K562 (cell line): Measurements from ENCODE around the gene RETREG2. TPM values are rescaled to one million over a fixed set of nuclear protein-coding genes. Genes with fewer than 3 reads are reported as not detected.

Source experiments
- ATAC-seq: fragments of 200-7000 bp; cut with Tn5 transposase; 3 replicates; pipeline ENCODE4 v1.9.1; 2020; ENCODE audit warnings: moderate library complexity
- BruUV-seq: library from RNA; stranded (reverse); fragments of 400-500 nt; replicated peaks from 2 replicates; lab custom pipeline; 2021; lab: Mats Ljungman, UMichigan
- CTCF ChIA-PET: fragments of 300-600 bp; formaldehyde crosslinking; extraction: SDS; loops from one replicate; lab custom pipeline; 2021; ENCODE audit warnings: low intra/inter-chr PET ratio; lab: Yijun Ruan, JAX
- POLR2A ChIA-PET: fragments of 300-600, 350-650 bp; sonication (Branson Sonifier 250); formaldehyde crosslinking; extraction: SDS; loops from one replicate; lab custom pipeline; 2021; ENCODE audit warnings: antibody characterized with exemption, inconsistent platforms; lab: Yijun Ruan, JAX
- DNase-seq, 4 experiments: peaks; one replicate each; pipeline versions ENCODE4 v3.0.0 to v3.0.0-alpha.2; 2011 to 2018; ENCODE audit warnings: low spot score in 3 of 4, mixed read lengths in 3 of 4; ENCODE audit errors: extremely low read depth in 1 of 4
- FAIRE-seq: peaks from 2 replicates; lab custom pipeline; 2011; peaks lifted over from hg19 to GRCh38; lab: Jason Lieb, UNC
- H2AFZ ChIP-seq: 2 replicates; pipeline ENCODE4 v1.6.0; 2011; ENCODE audit warnings: low read depth, low read length, control low read depth, inconsistent platforms
- H3K27ac ChIP-seq: fragments of 200-600 bp; 3 replicates; pipeline ENCODE4 v1.8.0; 2011; ENCODE audit warnings: low read depth, mild to moderate bottlenecking, control low read depth, inconsistent platforms, low read length, moderate library complexity, mixed read lengths; ENCODE audit errors: extremely low read depth
- H3K27me3 ChIP-seq, 2 experiments: fragments of 300-600 bp in 1 of 2; 2 replicates in 1 of 2; 3 replicates in 1 of 2; pipeline versions ENCODE4 v1.6.0 to v1.8.0; 2011; ENCODE audit warnings: inconsistent platforms in 2 of 2, low read length in 2 of 2, mild to moderate bottlenecking in 1 of 2, mixed read lengths in 1 of 2, moderate library complexity in 1 of 2; ENCODE audit not compliant: control insufficient read depth in 2 of 2, insufficient read depth in 2 of 2
- H3K36me3 ChIP-seq: fragments of 300-600 bp; 3 replicates; pipeline ENCODE4 v1.8.0; 2011; ENCODE audit warnings: mild to moderate bottlenecking, low read length, inconsistent platforms; ENCODE audit not compliant: control insufficient read depth, insufficient read depth
- H3K4me1 ChIP-seq, 2 experiments: fragments of 200-600 bp in 1 of 2; replicated peaks in 1 of 2; 2 replicates in 1 of 2; 3 replicates in 1 of 2; pipeline versions ENCODE4 v1.5.1 to v1.8.0; 2011; ENCODE audit warnings: inconsistent platforms in 2 of 2, low read length in 2 of 2, mild to moderate bottlenecking in 1 of 2, mixed read lengths in 1 of 2, moderate library complexity in 1 of 2; ENCODE audit not compliant: control insufficient read depth in 2 of 2, insufficient read depth in 2 of 2
- H3K4me2 ChIP-seq: 2 replicates; pipeline ENCODE4 v1.6.1; 2011; ENCODE audit warnings: low read length, control low read depth, inconsistent platforms, mixed read lengths; ENCODE audit not compliant: insufficient read depth
- H3K4me3 ChIP-seq: fragments of 200-600 bp; sonication (generic), shearing (Covaris generic); 2 replicates; pipeline ENCODE4 v1.5.1; 2016; ENCODE audit warnings: control low read depth, inconsistent platforms
- H3K79me2 ChIP-seq: fragments of 200-600 bp; 3 replicates; pipeline ENCODE4 v1.8.0; 2011; ENCODE audit warnings: low read length, inconsistent platforms; ENCODE audit not compliant: control insufficient read depth, insufficient read depth
- H3K9ac ChIP-seq, 2 experiments: 2 replicates each; pipeline versions ENCODE4 v1.6.0 to v1.6.1; 2011; ENCODE audit warnings: low read depth in 2 of 2, low read length in 2 of 2, control low read depth in 1 of 2, inconsistent platforms in 1 of 2, mild to moderate bottlenecking in 1 of 2, mixed read lengths in 1 of 2; ENCODE audit not compliant: insufficient read depth in 1 of 2
- H3K9me1 ChIP-seq: one replicate; pipeline ENCODE4 v1.6.0; 2011; ENCODE audit warnings: inconsistent platforms, mild to moderate bottlenecking, low read length, moderate library complexity; ENCODE audit not compliant: control insufficient read depth, insufficient read depth
- H3K9me3 ChIP-seq: replicated peaks from 2 replicates; pipeline ENCODE4 v1.5.1; 2011; ENCODE audit warnings: low read depth, low read length, inconsistent platforms; ENCODE audit not compliant: control insufficient read depth, insufficient read depth
- H4K20me1 ChIP-seq: replicated peaks from 2 replicates; pipeline ENCODE4 v1.6.1; 2011; ENCODE audit warnings: low read length, inconsistent platforms, mixed read lengths; ENCODE audit not compliant: control insufficient read depth, insufficient read depth
- HNRNPL ChIP-seq: fragments of 200-400 bp; formaldehyde crosslinking; IDR thresholded peaks from 2 replicates; pipeline ENCODE4 v1.6.1; 2017; ENCODE audit warnings: low read depth, mild to moderate bottlenecking, low read length
- MTF1 ChIP-seq: fragments of 250-450 bp; sonication (Bioruptor Pico); IDR thresholded peaks from 2 replicates; pipeline ENCODE4 v1.9.0; 2021; ENCODE audit warnings: moderate library complexity, mild to moderate bottlenecking, inconsistent platforms, borderline replicate concordance
- RBFOX2 ChIP-seq: fragments of 200-400 bp; formaldehyde crosslinking; IDR thresholded peaks from 2 replicates; pipeline ENCODE4 v1.6.1; 2017; ENCODE audit warnings: low read depth, mild to moderate bottlenecking, low read length, moderate library complexity
- REST ChIP-seq, 2 experiments: fragments of 450-650 bp; formaldehyde crosslinking in 1 of 2; IDR thresholded peaks; 2 replicates each; pipeline versions ENCODE4 v1.4.0 to v1.6.1; 2014 to 2020; ENCODE audit warnings: mild to moderate bottlenecking in 2 of 2, borderline replicate concordance in 1 of 2, low read depth in 1 of 2
- ZNF133 ChIP-seq: fragments of 250-450 bp; sonication (Bioruptor Pico); IDR thresholded peaks from 2 replicates; pipeline ENCODE4 v1.4.0; 2020; ENCODE audit warnings: mild to moderate bottlenecking
- WGBS: fragments of 100-300 bp; shearing (Covaris generic); methylation state at CpG from one replicate; pipeline ENCODE4 v1.1.6; 2016; ENCODE audit warnings: low coverage, mixed read lengths; ENCODE audit not compliant: insufficient coverage; ENCODE audit errors: missing lambda C conversion rate; 5-methylcytosine and 5-hydroxymethylcytosine counted together
- in situ Hi-C: fragments of 300-500 bp; cut with MboI; formaldehyde crosslinking; loops from 4 replicates; pipeline ENCODE4 v1.15.0; 2018; ENCODE audit warnings: inconsistent platforms, mixed read lengths
- intact Hi-C: fragments of 100-400 bp; cut with micrococcal nuclease; formaldehyde crosslinking; loops from 2 replicates; pipeline ENCODE4 v1.14.2; 2022
- polyA plus RNA-seq, 8 experiments: library from polyadenylated mRNA; depleted of rRNA in 4 of 8; stranded (reverse) in 5 of 8; unstranded in 3 of 8; fragments of >200 nt; fragmentation: Nextera tagmentation in 2 of 8; fragmentation: Illumina TruSeq in 1 of 8; extraction: Ambion mirVana in 2 of 8; extraction: Trizol in 1 of 8; gene quantifications; 2 replicates each; pipeline versions ENCODE4 v1.2.1 to v1.2.3, GENCODE V29; 2011 to 2014; ENCODE audit warnings: inconsistent platforms in 1 of 8, missing spikeins in 1 of 8
- total RNA-seq, 7 experiments: library from RNA; depleted of rRNA in 6 of 7; stranded (reverse); fragments of >200 nt in 6 of 7; fragmentation: Illumina TruSeq in 2 of 7; extraction: Trizol in 2 of 7; gene quantifications; 2 replicates each; pipeline versions ENCODE4 v1.2.1 to v1.2.3, GENCODE V29; 2011 to 2021; ENCODE audit warnings: low replicate concordance in 1 of 7

The RETREG2 gene
- total and polyA plus RNA-seq, 9 of the 15 experiments (the other 6 are each of a cell fraction or from before 2014, with no cell fraction given): 4.9 to 40.1 (median 19.2) TPM

GRCh38 chr2:219215871-219216534, 37.9 kb downstream of the RETREG2 start:
- Histone ChIP-seq H3K79me2 (peaks cover 27% of the 10 kb centered on the region), H3K9me3 (no peaks in the 10 kb centered on the region), H3K9me1 (no peaks in the 10 kb centered on the region), H3K9ac (peak overlapping the region in 1 of 2 experiments; percentile 55; a peak in 1 of 4 replicates), H2AFZ (no peak overlapping the region), H3K27ac (no peak overlapping the region; the same call in 2 of the 3 replicates), H3K27me3 (no peaks in the 10 kb centered on the region), H3K4me3 (no peak overlapping the region), H3K36me3 (peaks cover 69% of the 10 kb centered on the region), H3K4me2 (no peak overlapping the region), H3K4me1 (peaks cover 13 to 47% of the 10 kb centered on the region in 2 experiments; a peak in 4 of 5 replicates), H4K20me1 (0 out of 2 replicates have a peak, but pooled peaks cover 2% of the 10 kb centered on the region)
- ATAC-seq (no peak), DNase-seq (no peak), FAIRE-seq (no peak)
- BruUV-seq: no TSS peak
- TF ChIP-seq RBFOX2: peak; percentile 37
- TF ChIP-seq HNRNPL: no peak
- ChIA-PET CTCF (no interaction called here), POLR2A (interaction anchor here (0.8 to 1.2 kb wide), 3 partner anchors 9 to 10 kb away, joined by 3 to 4 read pairs (median 3); no protein-coding TSS in a partner anchor)
- in situ Hi-C loops (no loop called here), intact Hi-C loops (no loop called here)
- 89% methylated on average over 8 of the region's 27 CpGs for WGBS

- CTCF ChIA-PET: no interaction called here
- WGBS: 91% methylated on average over 6 of the region's 6 CpGs
- H3K9ac ChIP-seq: peak overlapping the region; percentile 20 to 55; a peak in 1 of 4 replicates
- no TSS peak for BruUV-seq
- intact Hi-C loops (no loop called here), in situ Hi-C loops (no loop called here)
- no peak for ATAC-seq
- no peak overlapping the region; the same call in 2 of the 3 replicates for H3K27ac ChIP-seq
- H4K20me1 ChIP-seq: 0 out of 2 replicates have a peak, but pooled peaks cover 2% of the 10 kb centered on the region
- DNase-seq: no peak
- H3K9me3 ChIP-seq: no peaks in the 10 kb centered on the region
- no peak overlapping the region for H3K4me2 ChIP-seq
- no peak for FAIRE-seq
- H3K4me3 ChIP-seq: no peak overlapping the region
- H3K4me1 ChIP-seq: peaks cover 13 to 50% of the 10 kb centered on the region in 2 experiments; a peak in 4 of 5 replicates
- POLR2A ChIA-PET: interaction anchor here (0.8 to 1.6 kb wide), 3 partner anchors 8 to 11 kb away, joined by 3 to 6 read pairs (median 4); no protein-coding TSS in a partner anchor
- H2AFZ ChIP-seq: no peak overlapping the region
- H3K9me1 ChIP-seq: no peaks in the 10 kb centered on the region
- peaks cover 27% of the 10 kb centered on the region for H3K79me2 ChIP-seq
- H3K36me3 ChIP-seq: peaks cover 70% of the 10 kb centered on the region
- H3K27me3 ChIP-seq: no peaks in the 10 kb centered on the region
- TF ChIP-seq REST (IDR thresholded peaks at IDR 0.05; ENCODE audit: borderline replicate concordance): no peak
- TF ChIP-seq REST (CRISPR knock-in tag; IDR thresholded peaks at IDR 0.05; ENCODE audit: low read depth): no peak
- no peak for TF ChIP-seq MTF1 (CRISPR knock-in tag)
- no peak for TF ChIP-seq ZNF133 (CRISPR knock-in tag)
Observed at GRCh38 chr2:219216535-219216915, 38.5 kb downstream of the RETREG2 start.
